PC-3 (cell line): Measurements from ENCODE around the gene IL11. TPM values are rescaled to one million over a fixed set of nuclear protein-coding genes. Genes with fewer than 3 reads are reported as not detected.
"Not testable (repeated sequence)": the region's sequence is repeated elsewhere in the genome, so short reads cannot be mapped to it uniquely, and the experiment has no call there.

Source experiments
- ATAC-seq: fragments of 200-7000 bp; cut with Tn5 transposase; 2 replicates; pipeline ENCODE4 v1.9.1; 2020; ENCODE audit warnings: mild to moderate bottlenecking, moderate library complexity
- BruUV-seq: library from RNA; stranded (reverse); fragments of 400-500 nt; replicated peaks from 2 replicates; lab custom pipeline; 2021; lab: Mats Ljungman, UMichigan
- CTCF ChIA-PET: fragments of 300-600 bp; sonication (Branson Sonifier 250); formaldehyde crosslinking; loops from one replicate; lab custom pipeline; 2022; ENCODE audit warnings: antibody characterized with exemption; lab: Charles Lee
- POLR2A ChIA-PET: fragments of 300-600 bp; sonication (Branson Sonifier 250); formaldehyde crosslinking; loops from one replicate; lab custom pipeline; 2022; ENCODE audit warnings: antibody characterized with exemption; ENCODE audit not compliant: unreplicated experiment; lab: Charles Lee
- DNase-seq: peaks from one replicate; pipeline ENCODE4 v3.0.0-alpha.2; 2015
- H2AFZ ChIP-seq: fragments of 300-600 bp; sonication (generic); 2 replicates; pipeline ENCODE4 v1.6.0; 2016; ENCODE audit warnings: antibody characterized with exemption, low read length
- H3F3A ChIP-seq: fragments of 300-600 bp; sonication (generic); one replicate; pipeline ENCODE4 v1.6.0; 2017; ENCODE audit warnings: antibody characterized with exemption, low read length, control low read depth, mild to moderate bottlenecking; ENCODE audit not compliant: unreplicated experiment
- H3K27ac ChIP-seq: fragments of 300-600 bp; sonication (generic); 2 replicates; pipeline ENCODE4 v1.5.1; 2016; ENCODE audit warnings: mild to moderate bottlenecking, low read length
- H3K27me3 ChIP-seq: fragments of 300-600 bp; sonication (generic); 2 replicates; pipeline ENCODE4 v1.6.1; 2016; ENCODE audit warnings: low read length, mixed read lengths
- H3K36me3 ChIP-seq: fragments of 300-600 bp; sonication (generic); 2 replicates; pipeline ENCODE4 v1.6.1; 2016; ENCODE audit warnings: low read depth, mixed run types, low read length, mixed read lengths
- H3K4me1 ChIP-seq: fragments of 300-600 bp; sonication (generic); 2 replicates; pipeline ENCODE4 v1.5.1; 2016; ENCODE audit warnings: low read length; ENCODE audit not compliant: insufficient read depth
- H3K4me2 ChIP-seq: fragments of 300-600 bp; sonication (generic); 2 replicates; pipeline ENCODE4 v1.6.0; 2016; ENCODE audit warnings: low read length
- H3K4me3 ChIP-seq: fragments of 300-600 bp; sonication (generic); 2 replicates; pipeline ENCODE4 v1.5.1; 2016; ENCODE audit warnings: mild to moderate bottlenecking, low read length, mixed read lengths
- H3K79me2 ChIP-seq: fragments of 300-600 bp; sonication (generic); 2 replicates; pipeline ENCODE4 v1.6.1; 2017; ENCODE audit warnings: low read length, mixed read lengths
- H3K9ac ChIP-seq: fragments of 300-600 bp; sonication (generic); 2 replicates; pipeline ENCODE4 v1.6.0; 2016; ENCODE audit warnings: mild to moderate bottlenecking, low read length
- H3K9me2 ChIP-seq: fragments of 300-600 bp; sonication (generic); replicated peaks from 2 replicates; pipeline ENCODE4 v1.6.1; 2016; ENCODE audit warnings: mixed run types, low read length, mixed read lengths
- H3K9me3 ChIP-seq: fragments of 300-600 bp; sonication (generic); 2 replicates; pipeline ENCODE4 v1.6.1; 2016; ENCODE audit warnings: low read length, mixed read lengths
- H4K20me1 ChIP-seq: fragments of 300-600 bp; sonication (generic); 2 replicates; pipeline ENCODE4 v1.6.1; 2016; ENCODE audit warnings: low read length, mixed read lengths
- CTCF ChIP-seq: fragments of 300-600 bp; sonication (generic); conservative IDR thresholded peaks from 2 replicates; pipeline ENCODE4 v1.5.1; 2017; ENCODE audit warnings: antibody characterized with exemption, low read depth, mild to moderate bottlenecking, low read length
- EZH2 ChIP-seq: fragments of 300-600 bp; sonication (generic); IDR thresholded peaks from one replicate; pipeline ENCODE4 v1.6.1; 2017; ENCODE audit warnings: antibody characterized with exemption, mild to moderate bottlenecking, low read length; ENCODE audit not compliant: unreplicated experiment
- EZH2phosphoT487 ChIP-seq: fragments of 300-600 bp; sonication (generic); IDR thresholded peaks from 2 replicates; pipeline ENCODE4 v1.6.1; 2018; ENCODE audit warnings: mild to moderate bottlenecking, antibody characterized with exemption, low read length, borderline replicate concordance
- intact Hi-C: fragments of 100-400 bp; cut with micrococcal nuclease; formaldehyde crosslinking; loops from 2 replicates; pipeline ENCODE4 v1.9.0; 2023
- total RNA-seq: library from RNA; depleted of rRNA; stranded (reverse); fragments of >200 nt; gene quantifications from 2 replicates; pipeline ENCODE4 v1.2.3, GENCODE V29; 2014

The IL11 gene
- total RNA-seq, 1 experiment from 2014 or later = 7.5 TPM

GRCh38 chr19:55336101-55336500 is 34.2 kb downstream of the IL11 start:
- H2AFZ ChIP-seq = no peak overlapping the region; the same call in 1 of the 2 replicates
- ChIA-PET POLR2A (no interaction called here), CTCF (no interaction called here)
- no peak overlapping the region for H3K4me3 ChIP-seq
- peaks cover 19% of the 10 kb centered on the region for H3K4me1 ChIP-seq
- TF ChIP-seq EZH2phosphoT487 = no peak
- no peak for TF ChIP-seq CTCF
- no peak for TF ChIP-seq EZH2
- no peaks in the 10 kb centered on the region for H3K9me2 ChIP-seq
- no peaks in the 10 kb centered on the region for H4K20me1 ChIP-seq
- no peaks in the 10 kb centered on the region for H3K27me3 ChIP-seq
- no peaks in the 10 kb centered on the region for H3F3A ChIP-seq
- no peaks in the 10 kb centered on the region for H3K9me3 ChIP-seq
- no TSS peak for BruUV-seq
- H3K79me2 ChIP-seq = peaks cover 11% of the 10 kb centered on the region
- DNase-seq (peak; percentile 43), ATAC-seq (no peak)
- intact Hi-C loops = loop anchor here (5.0 kb wide), 1 partner anchor 124 kb away; no protein-coding TSS in a partner anchor
- H3K4me2 ChIP-seq = no peak overlapping the region
- H3K27ac ChIP-seq = no peak overlapping the region
- no peak overlapping the region for H3K9ac ChIP-seq
- H3K36me3 ChIP-seq = no peaks in the 10 kb centered on the region

GRCh38 chr19:55333870-55334269 is 36.4 kb downstream of the IL11 start:
- Histone ChIP-seq H3K9me3 (no peaks in the 10 kb centered on the region), H3K36me3 (no peaks in the 10 kb centered on the region), H3K79me2 (no peaks in the 10 kb centered on the region), H3K27ac (no peak overlapping the region), H3K4me2 (no peak overlapping the region), H3F3A (no peaks in the 10 kb centered on the region), H3K27me3 (no peaks in the 10 kb centered on the region), H3K9me2 (no peaks in the 10 kb centered on the region), H3K4me3 (no peak overlapping the region), H2AFZ (no peak overlapping the region), H3K9ac (no peak overlapping the region), H3K4me1 (peaks cover 8% of the 10 kb centered on the region), H4K20me1 (no peaks in the 10 kb centered on the region)
- TF ChIP-seq CTCF = no peak
- no peak for TF ChIP-seq EZH2
- no peak for TF ChIP-seq EZH2phosphoT487
- no TSS peak for BruUV-seq
- DNase-seq (no peak), ATAC-seq (no peak)
- ChIA-PET POLR2A (no interaction called here), CTCF (no interaction called here)
- intact Hi-C loops = no loop called here

GRCh38 chr19:55329791-55330190 is 40.5 kb downstream of the IL11 start:
- H3K4me1 ChIP-seq, H3K27ac ChIP-seq, H3K79me2 ChIP-seq, POLR2A ChIA-PET, H3K9me2 ChIP-seq, H3K27me3 ChIP-seq, H3K4me3 ChIP-seq, H2AFZ ChIP-seq, intact Hi-C loops, H4K20me1 ChIP-seq, H3F3A ChIP-seq, ATAC-seq, H3K4me2 ChIP-seq, CTCF ChIA-PET, BruUV-seq, H3K9me3 ChIP-seq, H3K9ac ChIP-seq, H3K36me3 ChIP-seq: not testable (repeated sequence)
- peak; percentile 60 for DNase-seq

- POLR2A ChIA-PET, H3K4me3 ChIP-seq, H3K79me2 ChIP-seq, H3K4me1 ChIP-seq, H3K9me3 ChIP-seq, H4K20me1 ChIP-seq, H3K4me2 ChIP-seq, H2AFZ ChIP-seq, ATAC-seq, H3K9me2 ChIP-seq, H3K36me3 ChIP-seq, BruUV-seq, intact Hi-C loops, H3F3A ChIP-seq, H3K27ac ChIP-seq, H3K27me3 ChIP-seq, H3K9ac ChIP-seq: not testable (repeated sequence)
- CTCF ChIA-PET = interaction anchor here (0.7 kb wide), 1 partner anchor 162 kb away, joined by 3 read pairs; no protein-coding TSS in a partner anchor
- DNase-seq = peak; percentile 61
Measured at GRCh38 chr19:55328774-55329318, 41.4 kb downstream of the IL11 start.
